Neural cell (in vitro differentiated cells): ENCODE results near the gene GPHN.

Experiments used
- CTCF ChIP-seq: fragments of 450-650 bp; IDR thresholded peaks from 2 replicates; pipeline ENCODE4 v1.5.1; 2014; ENCODE audit warnings: antibody characterized with exemption, mild to moderate bottlenecking, moderate library complexity; ENCODE audit not compliant: poor library complexity, severe bottlenecking
- POLR2AphosphoS5 ChIP-seq: IDR thresholded peaks from 2 replicates; pipeline ENCODE4 v1.6.1; 2012
- RAD21 ChIP-seq: fragments of 450-650 bp; conservative IDR thresholded peaks from 2 replicates; pipeline ENCODE4 v1.6.1; 2014; ENCODE audit warnings: antibody characterized with exemption, mild to moderate bottlenecking, moderate library complexity
- TAF1 ChIP-seq: IDR thresholded peaks from 2 replicates; pipeline ENCODE4 v1.6.1; 2012; ENCODE audit warnings: low read depth

- TF ChIP-seq CTCF (no peak), POLR2AphosphoS5 (no peak), RAD21 (no peak), TAF1 (no peak)
Measured at GRCh38 chr14:66649498-66649897, 141.6 kb downstream of the GPHN start.
